NCI-H748 (cell line): Measurements from ENCODE around the gene GOSR2.

Experiments used
- DNase-seq: peaks from one replicate; lab custom pipeline; 2025; ENCODE audit not compliant: unreplicated experiment; lab: John Stamatoyannopoulos, UW

The GOSR2 gene

GRCh38 chr17:46958041-46958591 lies 35.2 kb downstream of the GOSR2 start:
- DNase-seq, result no peak

GRCh38 chr17:46960152-46960551 lies 37.2 kb downstream of the GOSR2 start:
- no peak for DNase-seq

GRCh38 chr17:46962374-46962790 lies 39.4 kb downstream of the GOSR2 start:
- no peak for DNase-seq

DNA sequence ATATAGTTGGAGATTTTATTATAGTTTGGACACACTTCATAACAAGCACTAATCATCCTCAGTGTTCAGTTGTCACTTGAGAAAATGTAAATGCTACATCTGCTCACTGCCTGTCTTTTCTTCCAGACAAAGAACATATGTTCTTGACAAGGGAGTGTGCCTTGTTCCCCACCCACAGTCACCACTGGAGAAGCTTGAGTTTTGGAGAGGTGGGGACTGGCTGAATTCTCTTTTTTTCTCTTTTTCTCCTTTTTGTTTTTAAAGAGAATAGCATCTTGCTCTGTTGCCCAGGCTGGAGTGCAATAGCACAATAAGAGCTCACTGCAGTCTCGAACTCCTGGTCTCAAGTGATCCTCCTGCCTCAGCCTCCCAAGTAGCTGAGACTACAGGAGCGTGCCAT lies 40.6 kb downstream of the GOSR2 start:
- no peak for DNase-seq

- DNase-seq, result no peak
These were observed 41.6 kb downstream of the GOSR2 start for GRCh38 chr17:46964315-46965265.

- no peak for DNase-seq
These were observed 45.4 kb downstream of the GOSR2 start for GRCh38 chr17:46968224-46968834.

- DNase-seq, result no peak
These were observed 45.9 kb downstream of the GOSR2 start for GRCh38 chr17:46968896-46969295.

DNA sequence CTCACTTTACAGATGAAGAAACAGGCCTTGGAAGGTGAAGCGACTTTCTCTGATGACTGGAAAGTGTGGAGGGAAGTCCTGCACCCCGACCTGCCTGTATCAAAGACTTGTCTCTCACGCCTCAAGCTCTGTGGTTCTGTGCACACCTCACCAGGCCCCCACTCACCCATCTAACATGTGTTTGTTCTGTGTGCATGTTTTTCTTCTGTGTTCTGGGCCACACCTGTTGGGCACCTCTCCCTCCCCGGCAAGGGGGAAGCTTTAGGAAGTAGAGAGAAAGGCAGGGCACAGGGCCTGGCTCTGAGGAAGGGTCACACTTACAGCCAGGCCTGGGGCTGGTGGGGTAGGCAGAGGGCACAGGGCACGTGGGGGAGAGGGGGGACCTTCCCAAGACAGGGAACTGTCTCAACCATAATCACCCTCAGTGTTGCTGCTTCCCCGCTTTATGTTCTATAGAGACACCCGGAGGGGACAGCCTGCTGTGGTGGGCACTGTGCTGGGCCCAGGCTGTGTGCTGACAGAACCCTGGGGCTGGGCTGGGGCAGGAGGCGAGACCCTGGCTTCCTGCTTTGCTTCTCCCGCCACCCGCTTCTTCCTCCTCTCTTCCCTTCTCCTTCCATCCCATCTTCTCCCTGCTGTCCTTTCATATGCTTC lies 48.8 kb downstream of the GOSR2 start:
- no peak for DNase-seq

- no peak for DNase-seq
These were observed 49.4 kb downstream of the GOSR2 start for GRCh38 chr17:46972346-46972745.

DNA sequence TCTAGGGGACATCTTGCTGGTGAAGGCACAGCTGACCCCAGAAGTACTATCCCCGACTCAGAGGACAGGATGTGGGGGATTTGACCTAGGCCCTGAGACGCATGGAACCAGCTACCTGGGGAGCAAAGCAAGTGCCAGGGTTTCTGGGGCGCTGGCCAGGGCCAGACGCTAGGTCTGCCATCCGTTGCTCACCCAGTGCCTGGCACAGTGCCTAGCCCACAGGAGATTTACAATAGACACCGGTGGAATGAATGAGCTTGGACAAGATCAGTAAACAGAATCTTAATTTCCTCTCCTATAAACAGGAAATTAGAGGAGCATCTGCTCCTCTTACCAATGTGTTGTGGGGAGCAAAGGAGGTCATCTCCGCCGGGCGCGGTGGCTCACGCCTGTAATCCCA lies 51.1 kb downstream of the GOSR2 start:
- DNase-seq, result peak; percentile 7

- DNase-seq, result no peak
These were observed 52.3 kb downstream of the GOSR2 start for GRCh38 chr17:46975287-46975686.

DNA sequence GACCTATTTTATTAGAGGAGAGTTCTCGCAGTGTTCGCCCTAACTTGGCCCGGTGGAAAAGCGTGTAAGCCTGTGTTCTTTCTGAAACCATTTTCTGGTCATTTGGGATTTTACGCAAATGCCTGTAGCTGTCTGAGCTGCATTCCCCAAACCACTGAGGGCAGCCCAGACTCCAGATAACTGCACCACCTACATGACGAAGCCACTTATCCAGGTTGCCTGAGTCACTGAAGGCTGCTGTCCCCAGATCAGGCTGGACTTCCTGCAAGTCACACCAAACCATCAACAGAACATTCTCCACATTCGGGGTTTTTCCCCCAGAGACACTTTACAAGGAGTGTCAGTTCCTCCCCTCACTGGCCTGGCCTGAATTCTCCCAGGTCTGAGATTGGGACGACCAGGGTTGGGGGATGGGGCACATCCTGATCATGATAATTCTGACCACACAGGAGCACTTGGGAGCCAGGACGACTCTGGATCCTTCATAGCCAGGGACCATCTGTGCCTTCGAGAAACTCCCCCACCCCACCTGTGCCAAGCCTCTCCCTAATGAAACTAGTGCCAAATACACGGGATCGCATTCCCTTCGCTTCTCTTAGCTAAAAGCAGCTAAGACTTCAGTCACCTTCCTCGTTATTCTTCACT lies 53.8 kb downstream of the GOSR2 start:
- no peak for DNase-seq

GRCh38 chr17:46977348-46977747 lies 54.4 kb downstream of the GOSR2 start:
- DNase-seq, result peak; percentile 85

DNA sequence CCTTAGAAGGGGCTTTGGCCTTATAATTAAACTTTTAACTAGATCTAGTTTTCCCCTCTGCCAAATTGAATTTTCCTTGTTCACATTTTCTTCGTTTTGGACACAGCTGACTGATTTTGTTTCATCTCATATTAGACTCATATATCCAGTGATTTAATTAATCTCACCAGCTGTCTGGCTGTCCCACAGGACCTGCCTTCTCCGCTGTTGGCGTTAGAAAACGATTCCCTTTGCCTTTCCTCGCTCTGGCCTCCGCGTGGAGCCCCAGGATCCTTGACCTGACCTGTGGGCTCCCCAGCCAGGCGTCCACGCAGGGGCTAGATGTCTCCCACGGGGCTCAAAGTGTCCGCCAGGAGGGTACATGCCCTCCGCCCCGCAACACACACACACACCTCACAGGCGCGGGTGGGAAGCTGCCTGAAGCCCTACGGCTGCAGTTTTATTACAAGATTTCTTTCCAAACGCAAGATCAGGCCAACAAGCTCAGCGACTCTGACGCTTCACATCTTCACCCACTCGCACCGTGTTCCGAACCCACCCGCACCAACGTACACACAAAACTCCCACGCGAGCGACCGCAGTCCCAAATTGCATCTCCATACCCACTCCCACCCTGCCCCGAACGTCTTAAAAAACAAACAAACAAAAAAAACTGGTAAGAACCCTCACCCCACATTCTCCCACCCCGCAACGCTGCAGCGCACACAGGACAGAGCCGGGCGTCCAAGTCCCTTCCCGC lies 55.0 kb downstream of the GOSR2 start:
- no peak for DNase-seq

DNA sequence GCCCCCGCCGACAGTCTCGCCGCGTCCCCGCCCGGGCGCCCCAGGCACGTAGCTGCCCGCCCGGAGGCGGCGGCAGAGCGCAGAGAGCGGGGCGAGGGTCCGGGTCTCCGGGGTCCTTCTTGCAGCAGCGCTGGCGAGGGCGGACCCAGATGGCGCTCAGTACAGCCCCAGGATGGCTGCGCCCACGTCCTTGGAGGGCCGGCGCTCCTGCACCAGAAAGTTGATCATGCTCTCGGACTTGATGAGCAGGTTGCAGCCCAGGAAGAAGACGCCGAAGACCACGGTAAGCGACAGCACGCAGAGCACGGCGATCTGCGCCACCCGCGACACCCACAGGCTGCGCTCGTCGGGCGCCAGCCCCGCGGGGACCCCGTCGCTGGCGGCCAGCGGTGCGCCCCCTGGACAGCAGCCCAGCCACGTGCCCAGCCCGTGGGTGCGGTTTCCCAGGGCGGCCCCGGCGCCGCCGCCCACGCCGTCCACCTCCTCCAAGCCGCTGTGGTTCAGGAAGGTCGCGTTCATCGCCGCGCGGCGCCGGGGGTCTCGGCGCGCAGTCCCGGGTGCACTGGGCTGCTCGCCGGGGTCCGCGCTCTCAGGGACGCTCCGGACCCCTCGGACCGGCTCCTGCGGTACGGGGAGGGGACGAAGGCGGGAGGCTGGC lies 55.7 kb downstream of the GOSR2 start:
- peak; percentile 53 for DNase-seq

DNA sequence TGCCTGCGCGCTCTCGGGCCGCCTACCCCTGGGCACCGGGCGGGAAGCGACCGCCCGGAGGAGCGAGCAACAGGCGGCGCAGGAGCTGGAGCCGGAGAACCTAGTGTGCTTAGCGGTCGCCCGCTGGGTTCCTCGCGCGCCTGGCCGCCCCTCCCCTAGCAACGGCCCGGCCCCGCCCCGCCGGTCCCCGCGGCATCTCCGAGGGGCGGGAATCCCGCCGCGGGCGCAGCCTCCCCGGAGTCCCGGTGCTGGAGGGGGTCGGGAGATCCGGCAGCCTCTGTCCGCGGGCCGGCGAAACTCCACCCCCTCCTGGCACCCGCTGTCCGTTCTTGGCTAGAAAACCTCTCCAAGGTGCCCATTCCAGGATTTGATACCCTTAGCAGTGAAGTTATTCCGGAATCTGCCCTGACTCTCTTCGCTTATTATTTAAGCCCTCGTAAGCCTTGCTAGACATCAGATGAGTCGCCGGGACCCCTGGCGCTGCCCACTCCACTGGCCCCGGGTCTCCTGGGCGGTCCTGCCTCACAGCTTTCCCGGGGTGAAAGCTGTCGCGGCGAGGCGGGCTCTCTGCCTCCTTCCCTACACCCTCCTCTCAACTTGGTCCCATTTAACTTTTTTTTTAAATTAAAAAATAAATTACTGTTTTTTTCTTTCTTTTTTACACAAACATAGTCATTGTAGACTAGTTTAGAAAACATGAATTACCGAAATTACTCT lies 56.3 kb downstream of the GOSR2 start, which contains the start of gene RPRML:
Gene RPRML (minus strand): TSS at position 107 of the 717 bp plus-strand sequence. CDS start 246 bp downstream, outside the sequence.
- peak; percentile 74 for DNase-seq

DNA sequence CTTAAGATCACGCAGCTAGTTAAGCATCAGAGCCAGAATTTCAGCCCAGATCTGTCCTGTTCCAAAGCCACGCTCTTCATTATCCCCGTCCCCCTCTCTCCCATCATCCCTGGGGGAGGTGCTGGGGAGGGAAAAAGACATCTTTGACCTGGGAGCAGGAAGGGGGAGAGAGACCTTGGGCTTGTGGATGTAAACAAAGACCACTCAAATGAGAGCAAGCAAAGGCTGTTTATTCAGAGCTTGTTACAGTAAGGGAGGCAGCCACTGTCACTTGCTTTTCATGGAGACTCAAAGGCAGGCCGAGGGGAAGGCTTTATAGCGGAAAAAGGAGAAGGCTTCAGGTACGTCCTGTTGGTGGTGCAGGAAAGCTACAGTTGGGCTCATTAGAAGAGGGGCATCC lies 59.6 kb downstream of the GOSR2 start:
- no peak for DNase-seq

DNA sequence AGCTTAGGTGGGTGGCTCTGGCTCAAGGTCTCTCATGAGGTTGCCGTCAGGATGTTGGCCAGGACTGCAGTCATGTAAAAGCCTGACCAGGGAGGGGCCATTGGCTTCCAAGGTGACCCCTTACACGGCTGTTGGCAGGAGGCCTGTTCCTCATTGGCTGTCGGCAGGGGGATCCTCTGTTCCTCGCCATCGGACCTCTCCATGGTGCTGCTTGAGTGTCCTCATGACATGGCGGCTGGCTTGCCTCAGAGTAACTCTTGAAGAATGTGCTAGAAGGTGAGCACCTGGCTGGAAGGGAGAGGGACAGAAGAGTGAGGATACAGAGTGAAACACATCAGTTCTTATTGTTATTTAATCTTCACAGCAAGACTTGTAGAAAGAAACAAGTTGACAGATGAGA lies 60.8 kb downstream of the GOSR2 start:
- DNase-seq, result no peak

GRCh38 chr17:46984341-46984740 lies 61.4 kb downstream of the GOSR2 start:
- no peak for DNase-seq
